HepG2 (cell line): Measurements from ENCODE around the gene CGB3. TPM values are rescaled to one million over a fixed set of nuclear protein-coding genes. Genes with fewer than 3 reads are reported as not detected.

Experiments
- ATAC-seq: fragments of 200-7000 bp; cut with Tn5 transposase; 3 replicates; pipeline ENCODE4 v1.9.1; 2020; ENCODE audit warnings: mild to moderate bottlenecking, moderate library complexity
- BruUV-seq: library from RNA; stranded (reverse); fragments of 400-500 nt; replicated peaks from 2 replicates; lab custom pipeline; 2021; lab: Mats Ljungman, UMichigan
- CTCF ChIA-PET: fragments of 300-600 bp; formaldehyde crosslinking; extraction: SDS; loops from one replicate; lab custom pipeline; 2021; ENCODE audit warnings: low total read pairs, inconsistent platforms, low intra/inter-chr PET ratio; lab: Yijun Ruan, JAX
- POLR2A ChIA-PET: fragments of 350-600 bp; sonication (Branson Sonifier 250); formaldehyde crosslinking; loops from one replicate; lab custom pipeline; 2020; ENCODE audit warnings: antibody characterized with exemption, inconsistent platforms; lab: Yijun Ruan, JAX
- DNase-seq: peaks from one replicate; pipeline ENCODE4 v3.0.0-alpha.2; 2015; ENCODE audit warnings: low spot score
- FAIRE-seq: peaks from 3 replicates; lab custom pipeline; 2011; peaks lifted over from hg19 to GRCh38; lab: Jason Lieb, UNC
- H2AFZ ChIP-seq: one replicate; pipeline ENCODE4 v1.6.1; 2011; ENCODE audit warnings: low read length, inconsistent platforms
- H3K27ac ChIP-seq: fragments of 300-600 bp; 3 replicates; pipeline ENCODE4 v1.8.0; 2011; ENCODE audit warnings: mixed run types, mild to moderate bottlenecking, mixed read lengths, low read length, inconsistent platforms; ENCODE audit not compliant: insufficient read depth; ENCODE audit errors: extremely low read length
- H3K27me3 ChIP-seq, 2 experiments: fragments of 200-600 bp in 1 of 2; 2 replicates in 1 of 2; 3 replicates in 1 of 2; pipeline versions ENCODE4 v1.6.0 to v1.8.0; 2011; ENCODE audit warnings: low read length in 2 of 2, mild to moderate bottlenecking in 2 of 2, moderate library complexity in 2 of 2, inconsistent platforms in 1 of 2; ENCODE audit not compliant: insufficient read depth in 2 of 2, control insufficient read depth in 1 of 2
- H3K36me3 ChIP-seq, 2 experiments: fragments of 200-600 bp in 1 of 2; replicated peaks in 1 of 2; 2 replicates in 1 of 2; 3 replicates in 1 of 2; pipeline versions ENCODE4 v1.5.1 to v1.8.0; 2011; ENCODE audit warnings: low read length in 2 of 2, inconsistent platforms in 1 of 2; ENCODE audit not compliant: insufficient read depth in 2 of 2, control insufficient read depth in 1 of 2
- H3K4me1 ChIP-seq: 2 replicates; pipeline ENCODE4 v1.5.1; 2012; ENCODE audit warnings: low read length, inconsistent platforms; ENCODE audit not compliant: insufficient read depth
- H3K4me2 ChIP-seq: 2 replicates; pipeline ENCODE4 v1.6.0; 2011; ENCODE audit warnings: low read depth, low read length, inconsistent platforms
- H3K4me3 ChIP-seq, 3 experiments: fragments of 200-600 bp in 1 of 3; sonication (generic), shearing (Covaris generic) in 1 of 3; replicated peaks in 1 of 3; 2 replicates each; pipeline ENCODE4 v1.5.1; 2011 to 2016; ENCODE audit warnings: low read length in 3 of 3, inconsistent platforms in 2 of 3, low read depth in 2 of 3, mild to moderate bottlenecking in 2 of 3, control low read depth in 1 of 3, mixed read lengths in 1 of 3; ENCODE audit not compliant: insufficient read depth in 1 of 3
- H3K79me2 ChIP-seq: one replicate; pipeline ENCODE4 v1.6.1; 2011; ENCODE audit warnings: low read length, inconsistent platforms; ENCODE audit not compliant: insufficient read depth
- H3K9ac ChIP-seq: 2 replicates; pipeline ENCODE4 v1.6.0; 2011; ENCODE audit warnings: mild to moderate bottlenecking, low read depth, low read length, inconsistent platforms; ENCODE audit not compliant: insufficient read depth
- H3K9me3 ChIP-seq: 2 replicates; pipeline ENCODE4 v1.5.1; 2012; ENCODE audit warnings: mild to moderate bottlenecking, low read length
- H4K20me1 ChIP-seq: 2 replicates; pipeline ENCODE4 v1.6.0; 2011; ENCODE audit warnings: inconsistent platforms, mild to moderate bottlenecking, low read length, moderate library complexity; ENCODE audit not compliant: insufficient read depth
- AGO2 ChIP-seq: fragments of 200-400 bp; formaldehyde crosslinking; optimal IDR thresholded peaks from 2 replicates; pipeline ENCODE3; 2017; ENCODE audit warnings: mild to moderate bottlenecking, low read depth, low read length, moderate library complexity
- ATF7 ChIP-seq, 2 experiments: fragments of 450-650 bp in 1 of 2; sonication (generic) in 1 of 2; formaldehyde crosslinking in 1 of 2; IDR thresholded peaks; 2 replicates each; pipeline versions ENCODE4 v1.4.0 to v1.6.1; 2016 to 2020; ENCODE audit warnings: antibody characterized with exemption in 1 of 2, mild to moderate bottlenecking in 1 of 2, missing genetic modification reagents in 1 of 2
- BHLHE40 ChIP-seq: IDR thresholded peaks from 2 replicates; pipeline ENCODE4 v1.6.1; 2011; ENCODE audit warnings: low read length, improper control_type of control experiment
- CREB1 ChIP-seq, 2 experiments: fragments of 450-650 bp in 1 of 2; IDR thresholded peaks; 2 replicates each; pipeline ENCODE4 v1.6.1; 2016 to 2017; ENCODE audit warnings: control low read depth in 1 of 2, mild to moderate bottlenecking in 1 of 2, missing compliant biosample characterization in 1 of 2, missing genetic modification characterization in 1 of 2
- JARID2 ChIP-seq: sonication (generic); formaldehyde crosslinking; IDR thresholded peaks from 2 replicates; pipeline ENCODE4 v1.8.1; 2023; ENCODE audit warnings: missing genetic modification reagents, inconsistent platforms; ENCODE audit not compliant: insufficient replicate concordance
- NFYC ChIP-seq: IDR thresholded peaks from 2 replicates; pipeline ENCODE4 v1.6.1; 2016; ENCODE audit warnings: missing genetic modification reagents, missing compliant biosample characterization
- POLR2G ChIP-seq: fragments of 200-400 bp; formaldehyde crosslinking; IDR thresholded peaks from 2 replicates; pipeline ENCODE4 v1.6.1; 2018; ENCODE audit warnings: mild to moderate bottlenecking, low read depth, low read length, moderate library complexity
- RAD21 ChIP-seq: fragments of 450-650 bp; formaldehyde crosslinking; IDR thresholded peaks from 2 replicates; pipeline ENCODE4 v1.5.0; 2020; ENCODE audit warnings: mild to moderate bottlenecking
- RAD51 ChIP-seq: fragments of 450-650 bp; IDR thresholded peaks from 2 replicates; pipeline ENCODE4 v1.6.1; 2016; ENCODE audit warnings: borderline replicate concordance
- ZBTB8A ChIP-seq: sonication (generic); formaldehyde crosslinking; IDR thresholded peaks from 2 replicates; pipeline ENCODE4 v1.4.0; 2020; ENCODE audit warnings: mild to moderate bottlenecking, low read depth, missing genetic modification reagents, borderline replicate concordance
- ZNF615 ChIP-seq: sonication (generic); formaldehyde crosslinking; IDR thresholded peaks from 2 replicates; pipeline ENCODE4 v1.5.0; 2020; ENCODE audit warnings: mild to moderate bottlenecking, missing genetic modification reagents, borderline replicate concordance
- ZNF672 ChIP-seq: sonication (generic); formaldehyde crosslinking; IDR thresholded peaks from 2 replicates; pipeline ENCODE4 v1.8.1; 2022; ENCODE audit warnings: missing genetic modification reagents
- WGBS: methylation state at CpG from one replicate; pipeline ENCODE4 v1.1.6; 2017; ENCODE audit warnings: low lambda C conversion rate; 5-methylcytosine and 5-hydroxymethylcytosine counted together
- in situ Hi-C: cut with HindIII; loops from 2 replicates; pipeline ENCODE4 v1.10.0; 2017; ENCODE audit warnings: low pct_unique_long_range_greater_than_20kb; ENCODE audit not compliant: extremely low pct_ligation_motif_present
- intact Hi-C: fragments of 100-400 bp; cut with micrococcal nuclease; formaldehyde crosslinking; loops from one replicate; pipeline ENCODE4 v1.10.0; 2022; ENCODE audit not compliant: unreplicated experiment
- polyA plus RNA-seq, 8 experiments: library from polyadenylated mRNA; depleted of rRNA in 3 of 8; stranded (reverse) in 7 of 8; unstranded in 1 of 8; fragments of >200 nt; fragmentation: Illumina TruSeq in 4 of 8; extraction: Trizol in 4 of 8; gene quantifications; 2 replicates each; pipeline versions ENCODE4 v1.2.1 to v1.2.3, GENCODE V29; 2011 to 2016; ENCODE audit warnings: low read depth in 4 of 8, missing spikeins in 1 of 8, mixed read lengths in 1 of 8; ENCODE audit not compliant: insufficient read depth in 1 of 8
- total RNA-seq, 5 experiments: library from RNA; depleted of rRNA; stranded (reverse); fragments of >200 nt; fragmentation: Illumina TruSeq; extraction: Trizol; gene quantifications; 2 replicates each; pipeline ENCODE4 v1.2.3, GENCODE V29; 2016; ENCODE audit warnings: low read depth in 1 of 5
- TF ChIP-seq, protein P1 (sequence below): sonication (generic); formaldehyde crosslinking; IDR thresholded peaks from 2 replicates; pipeline ENCODE4 v1.5.0; 2020; ENCODE audit warnings: missing genetic modification reagents

The CGB3 gene
- total and polyA plus RNA-seq, 2 of the 13 experiments (the other 11 are each of a cell fraction or from before 2014, with no cell fraction given): not detected

DNA sequence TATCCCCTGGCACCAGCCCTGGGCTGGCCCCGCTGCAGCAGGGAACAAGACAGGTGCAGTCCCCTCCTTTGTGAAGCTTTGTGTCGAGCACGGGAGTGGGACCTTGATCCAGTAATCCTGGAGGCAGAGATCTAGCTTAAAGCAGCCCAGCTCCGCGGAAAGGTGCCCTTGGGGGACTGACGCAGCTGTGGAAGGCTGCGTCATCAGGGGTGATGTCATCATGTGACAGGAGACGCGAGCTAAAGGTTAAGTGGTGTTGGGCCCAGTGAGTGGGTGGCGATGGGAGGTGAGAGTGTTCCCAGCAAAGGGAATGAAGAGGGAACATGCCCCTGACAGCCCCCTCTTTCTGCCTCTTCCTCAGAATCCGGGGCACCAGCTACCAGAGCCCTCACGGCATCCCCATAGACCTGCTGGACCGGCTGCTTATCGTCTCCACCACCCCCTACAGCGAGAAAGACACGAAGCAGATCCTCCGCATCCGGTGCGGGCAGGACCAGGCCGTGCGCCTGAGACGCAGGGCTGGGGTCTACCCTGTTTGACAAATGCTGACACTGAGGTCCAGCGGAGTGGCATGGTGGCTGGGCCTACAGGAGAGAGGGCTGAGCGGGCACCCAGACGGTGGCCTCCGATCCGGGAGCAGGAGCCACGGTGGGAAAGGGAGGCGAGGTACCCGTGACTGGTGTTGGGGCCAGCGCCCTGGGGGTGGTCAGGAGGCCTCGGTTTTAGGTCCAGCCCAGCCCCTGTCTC, 9.8 kb downstream of the CGB3 start:
- Histone ChIP-seq H3K4me2 (no peak overlapping the region), H4K20me1 (no peaks in the 10 kb centered on the region), H3K4me1 (peaks cover 16% of the 10 kb centered on the region), H3K27me3 (peaks cover 0 to 3% of the 10 kb centered on the region in 2 experiments; a peak in 1 of 5 replicates), H3K9me3 (no peaks in the 10 kb centered on the region), H3K27ac (no peak overlapping the region), H3K79me2 (no peaks in the 10 kb centered on the region), H3K9ac (no peak overlapping the region), H2AFZ (no peak overlapping the region), H3K4me3 (no peak overlapping the region), H3K36me3 (peaks cover 9 to 50% of the 10 kb centered on the region in 2 experiments; a peak in 4 of 5 replicates)
- ChIA-PET POLR2A (no interaction called here), CTCF (no interaction called here)
- WGBS: 98% methylated on average over 29 of the region's 32 CpGs
- peak; percentile 53 for TF ChIP-seq AGO2
- peak; percentile 50; the same call in 1 of the 2 replicates for TF ChIP-seq CREB1 (IDR thresholded peaks at IDR 0.05)
- TF ChIP-seq CREB1 (CRISPR knock-in tag; IDR thresholded peaks at IDR 0.05): no peak
- TF ChIP-seq ATF7 (IDR thresholded peaks at IDR 0.05): peak; percentile 62; the same call in 1 of the 2 replicates
- TF ChIP-seq ATF7 (CRISPR knock-in tag; IDR thresholded peaks at IDR 0.05): no peak
- no peak for TF ChIP-seq JARID2
- 0 out of 2 replicates have a peak, but pooled peaks have one; percentile 14 for TF ChIP-seq POLR2G
- no TSS peak for BruUV-seq
- FAIRE-seq: no peak
- no peak for DNase-seq
- intact Hi-C loops (no loop called here), in situ Hi-C loops (no loop called here)
- no peak for ATAC-seq

DNA sequence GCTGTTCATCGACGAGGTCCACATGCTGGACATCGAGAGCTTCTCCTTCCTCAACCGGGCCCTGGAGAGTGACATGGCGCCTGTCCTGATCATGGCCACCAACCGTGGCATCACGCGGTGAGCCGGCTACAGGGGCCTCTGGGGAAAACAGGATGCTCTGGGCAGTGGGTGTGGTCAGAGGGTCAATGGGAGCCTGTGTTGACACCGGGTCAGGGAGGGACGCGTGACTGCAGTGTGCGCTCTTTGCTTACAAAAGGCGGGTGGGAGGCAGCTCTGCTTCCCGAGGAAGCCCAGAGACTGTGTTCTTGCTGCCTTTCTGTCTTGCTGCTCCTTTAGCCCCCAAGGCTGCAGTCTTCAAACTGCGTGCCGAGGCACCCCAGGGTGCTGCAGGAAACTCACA, 12.9 kb downstream of the CGB3 start:
- Histone ChIP-seq H3K27ac (no peak overlapping the region), H3K9ac (no peak overlapping the region), H3K4me3 (no peak overlapping the region), H3K4me2 (no peak overlapping the region), H2AFZ (no peak overlapping the region), H4K20me1 (no peaks in the 10 kb centered on the region), H3K9me3 (no peaks in the 10 kb centered on the region), H3K27me3 (no peaks in the 10 kb centered on the region), H3K79me2 (no peaks in the 10 kb centered on the region), H3K36me3 (peaks cover 18 to 64% of the 10 kb centered on the region in 2 experiments; a peak in 4 of 5 replicates)
- FAIRE-seq (no peak), DNase-seq (no peak), ATAC-seq (no peak)
- ChIA-PET CTCF (no interaction called here), POLR2A (no interaction called here)
- intact Hi-C loops: no loop called here
- in situ Hi-C loops: no loop called here
- no TSS peak for BruUV-seq
- WGBS: 88% methylated on average over 14 of the region's 17 CpGs
- TF ChIP-seq, protein P1, sequence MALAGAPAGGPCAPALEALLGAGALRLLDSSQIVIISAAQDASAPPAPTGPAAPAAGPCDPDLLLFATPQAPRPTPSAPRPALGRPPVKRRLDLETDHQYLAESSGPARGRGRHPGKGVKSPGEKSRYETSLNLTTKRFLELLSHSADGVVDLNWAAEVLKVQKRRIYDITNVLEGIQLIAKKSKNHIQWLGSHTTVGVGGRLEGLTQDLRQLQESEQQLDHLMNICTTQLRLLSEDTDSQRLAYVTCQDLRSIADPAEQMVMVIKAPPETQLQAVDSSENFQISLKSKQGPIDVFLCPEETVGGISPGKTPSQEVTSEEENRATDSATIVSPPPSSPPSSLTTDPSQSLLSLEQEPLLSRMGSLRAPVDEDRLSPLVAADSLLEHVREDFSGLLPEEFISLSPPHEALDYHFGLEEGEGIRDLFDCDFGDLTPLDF (CRISPR knock-in tag): no peak
- TF ChIP-seq ZNF615 (CRISPR knock-in tag) (no peak), ZNF672 (no peak), NFYC (CRISPR knock-in tag) (no peak), RAD21 (CRISPR knock-in tag) (no peak), RAD51 (no peak), BHLHE40 (no peak), ZBTB8A (CRISPR knock-in tag) (no peak)
- TF ChIP-seq, all 625 proteins: peak for 0
- no peaks in the 10 kb centered on the region for H3K4me1 ChIP-seq
